ENCODE results near the gene PKP3. TPM values are rescaled to one million over a fixed set of nuclear protein-coding genes. Genes with fewer than 3 reads are reported as not detected.
A peak's percentile ranks its signal among the peaks of the same experiment; 100 is the strongest.
"Not testable (repeated sequence)": the region's sequence is repeated elsewhere in the genome, so short reads cannot be mapped to it uniquely, and the experiment has no call there.

PKP3 gene
- total RNA-seq, 2 experiments from 2014 or later: not detected

- Mint-ChIP-seq H3K4me3 (peak overlapping the region; percentile 37), H3K27ac (no peak overlapping the region), H3K36me3 (no peaks in the 10 kb centered on the region), H3K4me1 (peaks cover 5% of the 10 kb centered on the region), H3K27me3 (no peaks in the 10 kb centered on the region), H3K9me3 (no peaks in the 10 kb centered on the region)
- DNase-seq: peak; percentile 94
Measured at GRCh38 chr11:406796-407650, 13.0 kb downstream of the PKP3 start.

DNA sequence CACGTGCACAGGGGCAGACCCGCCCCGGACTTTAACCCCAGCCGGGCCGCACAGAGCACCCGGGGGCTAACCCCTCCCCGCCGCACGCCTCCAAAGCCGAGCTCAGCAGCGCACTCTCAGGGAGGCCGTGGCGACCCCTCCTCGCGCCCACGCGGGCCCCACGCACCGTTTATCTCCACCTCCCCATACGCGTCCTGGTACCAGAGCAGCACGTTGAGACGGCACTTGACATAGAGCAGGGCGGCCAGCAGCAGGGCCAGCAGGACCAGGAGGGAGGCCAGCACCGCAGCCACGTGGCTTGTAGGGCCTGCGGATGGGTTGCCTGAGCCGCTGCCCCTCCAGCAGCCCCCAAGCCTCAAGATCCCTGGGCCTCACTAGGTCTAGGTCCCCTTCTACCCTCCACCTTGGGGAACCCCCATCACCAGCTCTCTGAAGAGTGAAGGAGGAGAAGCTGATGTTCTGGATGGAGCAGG lies 13.7 kb downstream of the PKP3 start:
- Mint-ChIP-seq H3K36me3 (no peaks in the 10 kb centered on the region), H3K4me1 (peaks cover 5% of the 10 kb centered on the region), H3K4me3 (no peak overlapping the region), H3K9me3 (no peaks in the 10 kb centered on the region), H3K27me3 (no peaks in the 10 kb centered on the region), H3K27ac (no peak overlapping the region)
- no peak for DNase-seq

- H3K27me3 Mint-ChIP-seq: no peaks in the 10 kb centered on the region
- H3K27ac Mint-ChIP-seq: no peak overlapping the region
- H3K36me3 Mint-ChIP-seq: no peaks in the 10 kb centered on the region
- H3K4me3 Mint-ChIP-seq: no peak overlapping the region
- peaks cover 10% of the 10 kb centered on the region for H3K4me1 Mint-ChIP-seq
- no peaks in the 10 kb centered on the region for H3K9me3 Mint-ChIP-seq
- DNase-seq: no peak
Measured at GRCh38 chr11:408154-409007, 14.4 kb downstream of the PKP3 start.

- Mint-ChIP-seq H3K4me3 (no peak overlapping the region), H3K27me3 (no peaks in the 10 kb centered on the region), H3K4me1 (peaks cover 13% of the 10 kb centered on the region), H3K9me3 (no peaks in the 10 kb centered on the region), H3K27ac (no peak overlapping the region), H3K36me3 (no peaks in the 10 kb centered on the region)
- no peak for DNase-seq
Measured at GRCh38 chr11:409008-409599, 15.1 kb downstream of the PKP3 start.

DNA sequence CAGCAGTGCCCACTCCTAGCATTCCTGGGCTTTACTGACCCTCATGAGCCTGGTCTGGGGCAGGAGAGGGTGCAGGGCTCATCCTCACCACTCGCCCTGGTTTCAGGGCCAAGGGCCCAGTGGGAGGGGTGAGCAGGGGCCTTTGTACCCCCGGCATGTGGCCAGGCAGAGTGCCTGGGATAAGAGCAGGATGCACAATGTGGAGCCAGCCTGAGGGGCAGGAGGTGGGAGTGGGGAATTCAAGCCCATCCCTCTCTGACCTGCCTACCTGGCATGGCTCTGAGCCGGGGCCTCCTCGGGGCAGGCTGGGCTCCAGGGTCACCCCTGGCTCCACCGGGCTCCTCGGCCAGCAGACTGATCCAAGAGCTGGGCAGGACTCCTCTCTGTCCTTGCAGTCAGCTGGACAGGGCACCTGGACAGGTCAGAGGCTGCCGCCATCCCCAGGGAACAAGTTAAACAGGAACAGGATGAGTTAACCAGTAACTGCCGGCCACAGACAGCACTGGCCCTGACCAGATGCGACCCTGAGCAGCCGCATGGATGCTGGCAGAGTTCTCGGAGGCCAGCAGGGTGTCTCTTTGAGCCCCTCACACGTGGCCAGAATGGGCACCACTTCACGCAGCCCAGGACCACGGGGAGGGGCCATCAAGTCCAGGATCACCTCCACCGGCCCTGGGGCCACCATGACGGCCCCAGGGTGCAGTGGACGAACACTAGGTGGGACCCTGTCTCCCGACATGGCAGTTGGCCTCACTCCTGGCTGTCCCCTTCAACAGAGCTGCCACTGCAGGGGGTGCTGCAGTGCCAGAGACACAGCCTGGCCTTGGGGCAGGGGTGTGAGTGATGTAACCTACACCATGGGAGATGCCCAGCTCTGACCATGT lies 15.8 kb downstream of the PKP3 start:
- no peaks in the 10 kb centered on the region for H3K36me3 Mint-ChIP-seq
- no peaks in the 10 kb centered on the region for H3K9me3 Mint-ChIP-seq
- H3K4me3 Mint-ChIP-seq: no peak overlapping the region
- H3K27ac Mint-ChIP-seq: no peak overlapping the region
- H3K4me1 Mint-ChIP-seq: peaks cover 19% of the 10 kb centered on the region
- no peak for DNase-seq
- no peaks in the 10 kb centered on the region for H3K27me3 Mint-ChIP-seq

- not testable (repeated sequence) for DNase-seq, H3K4me3 Mint-ChIP-seq, H3K36me3 Mint-ChIP-seq, H3K9me3 Mint-ChIP-seq, H3K27me3 Mint-ChIP-seq, H3K27ac Mint-ChIP-seq
- H3K4me1 Mint-ChIP-seq: peaks cover 23% of the 10 kb centered on the region
Measured at GRCh38 chr11:410711-411110, 16.7 kb downstream of the PKP3 start.

DNA sequence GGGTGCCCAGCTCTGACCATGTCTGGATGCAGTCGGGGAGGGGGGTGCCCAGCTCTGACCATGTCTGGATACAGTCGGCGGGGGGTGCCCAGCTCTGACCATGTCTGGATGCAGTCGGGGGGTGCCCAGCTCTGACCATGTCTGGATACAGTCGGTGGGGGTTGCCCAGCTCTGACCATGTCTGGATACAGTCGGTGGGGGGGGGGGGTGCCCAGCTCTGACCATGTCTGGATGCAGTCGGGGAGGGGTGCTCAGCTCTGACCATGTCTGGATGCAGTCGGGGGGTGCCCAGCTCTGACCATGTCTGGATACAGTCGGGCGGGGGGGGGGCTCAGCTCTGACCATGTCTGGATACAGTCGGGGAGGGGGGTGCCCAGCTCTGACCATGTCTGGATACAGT lies 17.5 kb downstream of the PKP3 start:
- H3K36me3 Mint-ChIP-seq, DNase-seq, H3K27ac Mint-ChIP-seq, H3K27me3 Mint-ChIP-seq, H3K4me3 Mint-ChIP-seq, H3K9me3 Mint-ChIP-seq: not testable (repeated sequence)
- H3K4me1 Mint-ChIP-seq: peaks cover 28% of the 10 kb centered on the region

- H3K27ac Mint-ChIP-seq: no peak overlapping the region
- H3K9me3 Mint-ChIP-seq: no peaks in the 10 kb centered on the region
- H3K27me3 Mint-ChIP-seq: no peaks in the 10 kb centered on the region
- DNase-seq: no peak
- peaks cover 27% of the 10 kb centered on the region for H3K4me1 Mint-ChIP-seq
- H3K4me3 Mint-ChIP-seq: no peak overlapping the region
- no peaks in the 10 kb centered on the region for H3K36me3 Mint-ChIP-seq
Measured at GRCh38 chr11:412641-413119, 18.7 kb downstream of the PKP3 start.

DNA sequence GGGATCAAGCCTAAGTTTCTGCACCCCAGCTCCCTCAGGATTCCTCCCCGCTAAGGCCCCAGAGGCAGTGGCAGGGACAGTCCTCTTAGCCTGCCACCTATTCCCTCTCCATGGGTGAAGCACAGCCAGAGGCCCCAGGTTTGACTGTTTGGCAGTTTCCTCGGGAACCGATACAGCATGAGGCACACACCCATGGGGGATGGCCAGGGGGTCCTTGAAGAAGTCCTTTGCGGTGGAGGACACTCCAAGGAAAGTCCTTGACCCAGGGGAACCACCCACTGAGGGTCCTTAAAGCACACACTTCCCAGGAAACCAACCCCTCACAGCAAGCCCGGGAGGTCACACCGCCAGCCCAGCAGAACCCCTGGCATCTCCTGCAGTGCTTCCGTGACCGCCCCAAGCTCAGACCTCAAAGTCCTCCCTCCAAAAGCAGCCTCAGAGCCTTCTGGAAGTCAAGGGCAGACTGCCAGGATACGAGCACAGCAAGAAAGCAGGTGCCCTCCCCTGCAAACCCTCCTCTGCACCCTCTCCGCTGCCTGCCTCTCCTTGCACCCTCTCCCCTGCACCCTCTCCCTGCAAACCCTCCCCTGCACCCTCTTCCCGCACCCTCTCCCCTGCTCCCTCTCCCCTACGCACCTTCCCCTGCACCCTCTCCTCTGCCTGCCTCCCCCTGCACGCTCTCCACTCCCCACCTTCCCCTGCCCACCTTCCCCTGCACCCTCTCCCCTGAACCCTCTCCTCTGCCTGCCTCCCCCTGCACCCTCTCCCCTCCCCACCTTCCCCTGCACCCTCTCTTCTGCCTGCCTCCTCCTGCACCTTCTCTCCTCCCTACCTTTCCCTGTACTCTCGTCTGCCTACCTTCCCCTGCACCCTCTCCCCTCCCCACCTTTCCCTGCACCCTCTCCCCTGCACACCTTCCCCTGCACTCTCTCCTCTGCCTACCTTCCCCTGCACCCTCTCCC lies 19.4 kb downstream of the PKP3 start:
- Mint-ChIP-seq H3K36me3 (no peaks in the 10 kb centered on the region), H3K9me3 (no peaks in the 10 kb centered on the region), H3K4me1 (peaks cover 25% of the 10 kb centered on the region), H3K4me3 (peak overlapping the region; percentile 11), H3K27ac (no peak overlapping the region), H3K27me3 (no peaks in the 10 kb centered on the region)
- DNase-seq: no peak

- Mint-ChIP-seq H3K4me3 (peak overlapping the region; percentile 76), H3K27ac (peak overlapping the region; percentile 65), H3K9me3 (no peaks in the 10 kb centered on the region), H3K4me1 (peaks cover 25% of the 10 kb centered on the region), H3K27me3 (no peaks in the 10 kb centered on the region), H3K36me3 (no peaks in the 10 kb centered on the region)
- DNase-seq: no peak
Measured at GRCh38 chr11:414318-414857, 20.4 kb downstream of the PKP3 start.

DNA sequence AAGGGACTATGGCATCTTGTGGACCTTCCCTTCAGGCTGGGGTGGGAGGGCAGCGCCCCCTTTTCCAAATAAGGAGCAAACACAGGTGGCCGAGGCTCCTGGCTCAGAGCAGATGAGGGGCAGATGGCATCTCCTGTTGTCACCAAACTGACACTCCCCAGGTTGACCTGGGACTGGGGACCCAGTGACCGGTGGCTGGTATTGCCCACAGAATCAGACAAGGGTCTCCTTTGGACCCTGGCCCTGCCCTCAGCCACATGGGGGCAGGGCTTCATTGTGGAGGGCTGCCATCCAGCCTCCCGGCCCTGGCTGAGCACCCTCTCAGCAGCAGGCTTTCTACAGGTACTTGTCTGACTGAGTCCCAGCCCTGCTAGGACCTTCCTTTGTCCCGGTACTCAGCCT lies 21.6 kb downstream of the PKP3 start:
- Mint-ChIP-seq H3K4me1 (peaks cover 25% of the 10 kb centered on the region), H3K4me3 (peak overlapping the region; percentile 76), H3K27ac (peak overlapping the region; percentile 65), H3K27me3 (no peaks in the 10 kb centered on the region), H3K9me3 (no peaks in the 10 kb centered on the region), H3K36me3 (no peaks in the 10 kb centered on the region)
- no peak for DNase-seq

GRCh38 chr11:416051-416756 lies 22.2 kb downstream of the PKP3 start:
- Mint-ChIP-seq H3K27me3 (no peaks in the 10 kb centered on the region), H3K27ac (peak overlapping the region; percentile 65)
- no peak for DNase-seq

More at GRCh38 chr11:416051-416756, 22.2 kb downstream of the PKP3 start:
- Mint-ChIP-seq H3K4me1 (peaks cover 25% of the 10 kb centered on the region), H3K4me3 (peak overlapping the region; percentile 76), H3K9me3 (no peaks in the 10 kb centered on the region), H3K36me3 (no peaks in the 10 kb centered on the region)
